ENCODE measurements around the gene MGST3. TPM values are rescaled to one million over a fixed set of nuclear protein-coding genes. Genes with fewer than 3 reads are reported as not detected.

MGST3 gene
- total RNA-seq, 2 experiments from 2014 or later, result 53.3 to 56.6 TPM

Other genes starting within 250 kb of the MGST3 start
- gene RXRG, start 186.1 kb upstream of the MGST3 start, total RNA-seq, result under 1 TPM in 1 of 2 experiments, not detected in 1; 0.19 TPM
- gene LRRC52, start 87.2 kb upstream of the MGST3 start, total RNA-seq, result not detected
- 10 to 100 TPM; 34.1 to 43.2 TPM for gene ALDH9A1, start 67.3 kb downstream of the MGST3 start, total RNA-seq
- gene TMCO1, start 137.6 kb downstream of the MGST3 start, total RNA-seq, result 10 to 100 TPM; 73.2 to 76.7 TPM
- gene UCK2, start 196.4 kb downstream of the MGST3 start, total RNA-seq, result 10 to 100 TPM; 60.1 to 61.8 TPM